Heart right ventricle (tissue), 16 donors: ENCODE data around the gene EVC2. TPM values are rescaled to one million over a fixed set of nuclear protein-coding genes. Genes with fewer than 3 reads are reported as not detected.
A peak's percentile ranks its signal among the peaks of the same experiment; 100 is the strongest.

Experiments
- ATAC-seq, 8 donors: fragments of 200-7000 bp; cut with Tn5 transposase; one replicate each; pipeline ENCODE4 v1.9.1; 2020; ENCODE audit warnings: mild to moderate bottlenecking in 8 of 8, moderate library complexity in 8 of 8, moderate number of reproducible peaks in 1 of 8
- DNase-seq, 2 donors: peaks; one replicate each; pipeline ENCODE4 v3.0.0-alpha.2; 2020
- H3K27ac ChIP-seq, 10 donors: fragments of 200-600 bp; sonication (generic) in 2 of 10; one replicate each; pipeline versions ENCODE4 v1.5.0 to v1.8.0; 2020 to 2022; ENCODE audit warnings: mild to moderate bottlenecking in 3 of 10
- H3K27me3 ChIP-seq, 7 donors: fragments of 200-600 bp; one replicate each; pipeline ENCODE4 v1.8.0; 2021 to 2022; ENCODE audit warnings: mild to moderate bottlenecking in 2 of 7
- H3K36me3 ChIP-seq, 9 donors: fragments of 200-600 bp; sonication (generic) in 1 of 9; one replicate each; pipeline versions ENCODE4 v1.5.0 to v1.8.0; 2020 to 2022; ENCODE audit warnings: mild to moderate bottlenecking in 2 of 9
- H3K4me1 ChIP-seq, 9 donors: fragments of 200-600 bp; sonication (generic) in 1 of 9; one replicate each; pipeline versions ENCODE4 v1.5.0 to v1.8.0; 2020 to 2022; ENCODE audit warnings: mild to moderate bottlenecking in 4 of 9
- H3K4me3 ChIP-seq, 10 donors: fragments of 200-600 bp; sonication (generic) in 2 of 10; one replicate each; pipeline versions ENCODE4 v1.5.0 to v1.8.0; 2020 to 2022; ENCODE audit warnings: mild to moderate bottlenecking in 7 of 10, moderate library complexity in 2 of 10
- H3K9me3 ChIP-seq, 11 donors: fragments of 200-600 bp in 10 of 11; sonication (generic) in 2 of 11; one replicate each; pipeline versions ENCODE4 v1.5.0 to v1.8.0; 2013 to 2022; ENCODE audit warnings: mild to moderate bottlenecking in 2 of 11, control low read depth in 1 of 11, moderate library complexity in 1 of 11
- WGBS, 2 donors: extraction: QIAGEN DNeasy Blood & Tissue Kit; methylation state at CpG; one replicate each; pipeline ENCODE4 v1.1.7; 2013; ENCODE audit warnings: inconsistent platforms in 1 of 2; 5-methylcytosine and 5-hydroxymethylcytosine counted together
- intact Hi-C, 10 donors: fragments of 100-400 bp; cut with DNase I; formaldehyde crosslinking; loops; one replicate each; pipeline versions ENCODE4 v1.11.1 to v1.14.2; 2022
- polyA plus RNA-seq, 2 donors: library from polyadenylated mRNA; stranded (reverse); fragments of 200-250 nt; gene quantifications; one replicate each; pipeline ENCODE4 v1.2.3, GENCODE V29; 2013
- total RNA-seq, 10 donors: library from RNA; stranded (reverse); fragmentation: NEBNext Ultra II Directional in 3 of 10; extraction: Animal tissue kit (Norgen Biotek cat#: 25700) in 3 of 10; gene quantifications; one replicate each; pipeline versions ENCODE4 v1.2.1 to v1.2.4, GENCODE V29; 2021 to 2023
- TF ChIP-seq, protein P1 (sequence below), 9 donors: fragments of 200-600 bp; sonication (generic) in 2 of 9; IDR thresholded peaks; one replicate each; pipeline versions ENCODE4 v1.5.0 to v1.8.0; 2021 to 2022; ENCODE audit warnings: antibody characterized with exemption in 9 of 9, mild to moderate bottlenecking in 5 of 9, moderate library complexity in 1 of 9
- donor health status: Arrhythmogenic right ventricular cardiomyopathy.
- donor health status: ischemic (EF 13 %, LVEDD 7.1; RV severe dilation, severe dysfunction).
- donor health status: healthy with polysubstance abuse.
- donor health status: DM: no; HTN: yes; CAD: no.
- donor health status: DM: no; HTN: no; CAD: no.
- donor health status: ischemic (EF 25% LVEDD 6.9; RV normal size, moderate dysfunction).
- donor health status: ischemic (EF 25% LVEDD 5.7; RV mildly dilated, moderate dysfunction).
- donor health status: healthy.
- donor health status: DM: yes; HTN: yes; CAD: no.
- donor health status: Ischemic cardiomyopathy.
- donor health status: ischemic (EF 35%, LVEDD 5.7; RV mildly dilated, moderate dysfunction).
- donor health status: nonischemic (EF 11% LVEDD 7.7; RV severe dilation, severe dysfunction).
- donor health status: DM: yes; HTN: yes; CAD: no.
- donor health status: PGD.
- donor health status: ischemic (EF 29% LVEDD 5.4; RV normal size, mild dysfunction).
- donor health status: nonischemic (EF 23%, LVEDD 6.1; RV moderate dilation, normal function).

Gene EVC2
- total and polyA plus RNA-seq, 12 donors, result 0.47 to 1.5 (median 0.91) TPM

DNA sequence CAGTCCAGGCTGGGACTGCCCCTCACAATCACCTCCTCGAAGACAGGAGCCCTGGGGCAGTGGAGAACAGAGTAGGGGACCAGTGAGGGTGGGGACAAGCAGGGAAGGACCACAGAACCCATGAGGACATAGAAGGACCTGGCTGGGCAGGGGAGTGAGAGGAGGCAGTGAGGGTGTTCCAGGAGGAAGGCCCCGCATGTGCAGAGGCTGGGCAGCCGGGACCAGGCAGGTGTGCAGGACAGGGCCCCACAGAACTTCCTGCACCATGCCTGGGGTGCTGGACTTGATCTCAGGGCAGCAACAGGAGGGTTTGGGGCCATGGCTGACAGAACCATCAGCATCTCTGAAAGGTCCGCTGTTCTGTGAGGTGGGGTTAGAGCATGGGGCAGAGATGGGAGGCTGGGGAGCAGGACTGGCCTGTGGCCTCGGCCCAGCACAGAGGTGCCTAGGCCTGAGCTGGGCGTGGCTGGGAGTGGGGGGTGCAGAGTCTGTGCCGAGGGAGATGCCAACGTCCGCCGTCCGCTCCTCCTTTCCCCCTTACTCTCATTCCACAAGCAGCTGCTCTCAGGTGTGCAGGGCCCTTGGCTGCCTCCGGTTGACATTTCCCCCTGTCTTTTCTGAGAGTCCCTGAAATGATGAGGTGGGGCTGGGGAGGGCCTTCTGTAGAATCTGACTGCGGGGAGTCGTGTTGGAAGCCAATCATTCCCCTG, 43.5 kb upstream of the EVC2 start:
- TF ChIP-seq, protein P1, sequence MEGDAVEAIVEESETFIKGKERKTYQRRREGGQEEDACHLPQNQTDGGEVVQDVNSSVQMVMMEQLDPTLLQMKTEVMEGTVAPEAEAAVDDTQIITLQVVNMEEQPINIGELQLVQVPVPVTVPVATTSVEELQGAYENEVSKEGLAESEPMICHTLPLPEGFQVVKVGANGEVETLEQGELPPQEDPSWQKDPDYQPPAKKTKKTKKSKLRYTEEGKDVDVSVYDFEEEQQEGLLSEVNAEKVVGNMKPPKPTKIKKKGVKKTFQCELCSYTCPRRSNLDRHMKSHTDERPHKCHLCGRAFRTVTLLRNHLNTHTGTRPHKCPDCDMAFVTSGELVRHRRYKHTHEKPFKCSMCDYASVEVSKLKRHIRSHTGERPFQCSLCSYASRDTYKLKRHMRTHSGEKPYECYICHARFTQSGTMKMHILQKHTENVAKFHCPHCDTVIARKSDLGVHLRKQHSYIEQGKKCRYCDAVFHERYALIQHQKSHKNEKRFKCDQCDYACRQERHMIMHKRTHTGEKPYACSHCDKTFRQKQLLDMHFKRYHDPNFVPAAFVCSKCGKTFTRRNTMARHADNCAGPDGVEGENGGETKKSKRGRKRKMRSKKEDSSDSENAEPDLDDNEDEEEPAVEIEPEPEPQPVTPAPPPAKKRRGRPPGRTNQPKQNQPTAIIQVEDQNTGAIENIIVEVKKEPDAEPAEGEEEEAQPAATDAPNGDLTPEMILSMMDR (IDR thresholded peaks at IDR 0.05), result no peak
- Histone ChIP-seq H3K4me1 (peaks cover 0 to 10% (median 6%) of the 10 kb centered on the region in 9 donors), H3K4me3 (no peak overlapping the region), H3K36me3 (peaks cover 0 to 50% (median 6%) of the 10 kb centered on the region in 9 donors), H3K9me3 (no peaks in the 10 kb centered on the region), H3K27ac (no peak overlapping the region), H3K27me3 (no peaks in the 10 kb centered on the region)
- intact Hi-C loops, result no loop called here
- peak in 1 of 8 donors; percentile 10 for ATAC-seq
- DNase-seq, result no peak
- 71 to 87% methylated on average over 14 of the region's 14 CpGs for WGBS, 2 donors

DNA sequence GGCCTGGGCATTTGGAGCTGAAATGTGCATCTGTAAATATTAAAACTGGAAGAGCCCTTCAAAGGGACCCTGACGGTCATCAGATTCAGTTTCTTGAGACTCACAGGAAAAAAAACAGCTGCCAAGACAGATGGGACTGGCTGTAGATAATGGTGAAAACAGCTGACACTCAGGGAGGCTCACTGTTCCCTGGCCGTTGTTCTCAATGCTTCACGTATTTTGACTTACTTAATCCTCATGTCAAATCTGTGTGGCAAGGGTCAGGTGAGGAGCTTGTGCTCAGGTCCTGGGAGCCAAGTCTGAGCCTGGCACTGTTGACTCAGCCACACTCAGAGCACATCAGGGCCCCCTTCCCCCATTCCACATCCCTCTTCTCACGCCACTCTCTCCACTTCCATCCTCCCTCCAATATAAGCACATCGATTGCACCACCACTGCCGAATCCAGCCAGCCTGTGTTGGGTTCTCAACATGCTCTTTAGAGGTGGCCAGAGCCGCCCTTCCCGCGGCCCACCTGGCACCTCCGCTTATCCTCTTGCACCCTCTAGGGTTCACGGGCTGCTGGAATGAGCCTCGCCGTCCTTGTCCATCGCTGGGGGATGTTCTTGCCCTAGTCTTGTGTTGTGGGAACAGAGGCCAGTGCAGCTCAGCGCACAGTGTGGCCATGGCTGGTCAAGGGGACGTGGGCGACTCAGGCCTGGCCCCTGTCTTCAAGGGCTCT, 42.7 kb upstream of the EVC2 start:
- peak in 2 of 8 donors; percentile 13 to 20 for ATAC-seq
- Histone ChIP-seq H3K4me1 (peaks cover 0 to 13% (median 6%) of the 10 kb centered on the region in 9 donors), H3K36me3 (peaks cover 0 to 43% (median 6%) of the 10 kb centered on the region in 9 donors), H3K27ac (no peak overlapping the region), H3K4me3 (no peak overlapping the region), H3K9me3 (no peaks in the 10 kb centered on the region), H3K27me3 (no peaks in the 10 kb centered on the region)
- intact Hi-C loops, result no loop called here
- DNase-seq, result no peak
- 81 to 82% methylated on average over 17 of the region's 17 CpGs for WGBS, 2 donors
- TF ChIP-seq, protein P1 (IDR thresholded peaks at IDR 0.05), result no peak

DNA sequence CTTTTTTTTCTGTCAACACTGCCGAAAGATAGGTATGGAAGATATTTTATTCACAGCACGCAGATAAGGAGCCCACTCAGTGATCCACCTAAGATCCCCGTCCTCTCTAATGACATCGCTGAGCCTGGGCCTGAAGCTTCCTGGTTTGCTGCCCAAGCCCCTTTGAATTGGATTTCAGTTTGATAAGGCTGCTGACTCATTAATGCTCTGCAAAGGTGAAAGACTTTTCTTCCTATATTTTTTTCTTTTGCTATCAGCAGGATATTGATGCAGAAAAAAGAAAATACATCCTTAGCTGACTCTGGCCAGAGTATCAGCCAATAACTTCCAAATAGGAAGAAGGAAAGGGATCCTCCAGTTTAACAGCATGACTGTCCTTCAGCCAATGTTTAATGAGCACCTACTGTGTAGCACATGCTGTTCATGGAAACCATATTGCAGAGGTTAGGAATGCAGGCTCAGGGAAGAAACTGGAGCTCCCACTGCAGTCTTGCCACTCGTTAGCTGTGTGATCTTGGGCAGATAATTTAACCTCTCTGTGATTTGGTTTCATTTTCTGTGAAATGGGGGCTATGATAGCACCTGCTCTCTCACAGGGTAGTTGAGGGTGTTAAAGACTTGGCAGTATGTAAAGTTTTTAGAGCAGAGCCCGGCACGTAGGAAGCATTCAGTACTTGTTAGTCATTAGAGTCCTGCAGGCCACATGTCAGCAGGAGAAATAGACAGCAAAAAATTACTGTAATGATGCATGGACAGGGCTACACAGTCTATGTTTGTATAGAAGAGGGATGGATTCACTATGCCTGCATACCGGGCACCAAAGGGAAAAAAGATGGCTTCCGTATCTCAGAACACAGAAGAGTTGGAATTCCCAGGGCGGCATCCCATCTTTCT, 41.9 kb upstream of the EVC2 start:
- TF ChIP-seq, protein P1 (IDR thresholded peaks at IDR 0.05), result no peak
- ATAC-seq (no peak), DNase-seq (no peak)
- WGBS, 2 donors, result 91 to 93% methylated on average over 10 of the region's 10 CpGs
- peak overlapping the region in 1 of 10 donors; percentile 5 for H3K27ac ChIP-seq
- no peaks in the 10 kb centered on the region for H3K27me3 ChIP-seq
- no peak overlapping the region for H3K4me3 ChIP-seq
- peaks cover 0 to 13% (median 6%) of the 10 kb centered on the region in 9 donors for H3K4me1 ChIP-seq
- peaks cover 0 to 41% (median 3%) of the 10 kb centered on the region in 9 donors for H3K36me3 ChIP-seq
- H3K9me3 ChIP-seq, result no peaks in the 10 kb centered on the region
- intact Hi-C loops, result no loop called here

DNA sequence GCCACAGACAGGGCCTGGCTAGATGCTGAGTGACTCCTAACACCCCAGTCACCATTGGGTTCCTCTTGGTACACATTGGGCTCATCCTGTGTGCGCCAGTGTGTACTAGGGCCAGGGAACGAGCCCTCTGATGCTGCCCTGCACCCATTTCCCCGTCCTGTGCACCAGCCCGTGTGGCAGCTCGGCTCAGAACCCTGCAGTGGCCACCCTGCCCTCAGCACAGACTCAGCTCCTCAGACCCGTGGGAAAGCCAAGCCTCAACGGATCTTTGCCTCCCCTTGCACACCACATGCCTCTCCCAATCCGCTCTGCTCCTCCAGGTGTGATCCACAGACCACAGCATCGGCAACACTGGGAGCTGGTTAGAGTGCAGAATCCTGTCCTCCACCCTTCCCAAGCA, 41.2 kb upstream of the EVC2 start:
- H3K4me3 ChIP-seq, result no peak overlapping the region
- TF ChIP-seq, protein P1 (IDR thresholded peaks at IDR 0.05), result no peak
- ATAC-seq (no peak), DNase-seq (no peak)
- H3K9me3 ChIP-seq, result no peaks in the 10 kb centered on the region
- no peak overlapping the region for H3K27ac ChIP-seq
- peaks cover 0 to 13% (median 6%) of the 10 kb centered on the region in 9 donors for H3K4me1 ChIP-seq
- intact Hi-C loops, result no loop called here
- peaks cover 0 to 37% (median 2%) of the 10 kb centered on the region in 9 donors for H3K36me3 ChIP-seq
- WGBS, 2 donors, result 88 to 90% methylated on average over 9 of the region's 9 CpGs
- no peaks in the 10 kb centered on the region for H3K27me3 ChIP-seq
